ENCODE results near the gene MPDZ. TPM values are rescaled to one million over a fixed set of nuclear protein-coding genes. Genes with fewer than 3 reads are reported as not detected.

MPDZ gene
- total and polyA plus RNA-seq, 4 donors, result 9.5 to 62.7 (median 16.2) TPM

DNA sequence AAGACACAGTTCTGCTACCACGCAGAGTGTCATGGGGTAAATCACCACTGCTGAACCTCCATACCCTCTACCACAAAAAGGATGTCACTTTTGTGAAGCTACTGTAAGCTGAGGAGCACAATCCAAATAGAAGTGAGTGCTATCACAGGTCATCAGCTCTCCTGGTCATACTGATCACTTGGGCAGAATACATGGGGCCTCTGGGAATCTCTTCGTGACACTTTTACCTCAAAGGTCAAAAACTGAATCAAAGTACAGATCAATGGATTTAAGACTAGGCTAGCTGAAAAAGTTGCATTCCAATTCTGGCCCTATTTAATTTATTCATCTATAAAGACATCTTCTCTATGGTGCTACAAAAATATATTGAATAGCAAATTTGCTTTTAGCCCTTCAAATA is 115.5 kb downstream of the MPDZ start:
- Histone ChIP-seq H3K4me3 (no peak overlapping the region), H3K9ac (ENCODE audit: insufficient read depth in 1 of 2, low read length in 2 of 2) (no peak overlapping the region), H3K9me3 (ENCODE audit: control insufficient read depth in 4 of 4, insufficient read depth in 3 of 4, low read length in 3 of 4) (no peaks in the 10 kb centered on the region), H3K27me3 (ENCODE audit: control insufficient read depth in 3 of 3, insufficient read depth in 3 of 3, low read length in 2 of 3) (no peaks in the 10 kb centered on the region), H3K27ac (ENCODE audit: low read depth in 1 of 2, low read length in 1 of 2) (no peak overlapping the region), H3K36me3 (ENCODE audit: control insufficient read depth in 4 of 4, insufficient read depth in 4 of 4, low read length in 4 of 4) (peaks cover 1 to 34% (median 16%) of the 10 kb centered on the region in 4 donors), H3K4me1 (ENCODE audit: control insufficient read depth in 5 of 5, insufficient read depth in 5 of 5, low read length in 5 of 5) (peaks cover 0 to 22% (median 0%) of the 10 kb centered on the region in 5 donors)
- ATAC-seq (ENCODE audit: insufficient read depth, low FRiP score), result no peak
- 94 to 99% methylated on average over 2 of the region's 2 CpGs for WGBS, 2 donors
- TF ChIP-seq, protein P1, sequence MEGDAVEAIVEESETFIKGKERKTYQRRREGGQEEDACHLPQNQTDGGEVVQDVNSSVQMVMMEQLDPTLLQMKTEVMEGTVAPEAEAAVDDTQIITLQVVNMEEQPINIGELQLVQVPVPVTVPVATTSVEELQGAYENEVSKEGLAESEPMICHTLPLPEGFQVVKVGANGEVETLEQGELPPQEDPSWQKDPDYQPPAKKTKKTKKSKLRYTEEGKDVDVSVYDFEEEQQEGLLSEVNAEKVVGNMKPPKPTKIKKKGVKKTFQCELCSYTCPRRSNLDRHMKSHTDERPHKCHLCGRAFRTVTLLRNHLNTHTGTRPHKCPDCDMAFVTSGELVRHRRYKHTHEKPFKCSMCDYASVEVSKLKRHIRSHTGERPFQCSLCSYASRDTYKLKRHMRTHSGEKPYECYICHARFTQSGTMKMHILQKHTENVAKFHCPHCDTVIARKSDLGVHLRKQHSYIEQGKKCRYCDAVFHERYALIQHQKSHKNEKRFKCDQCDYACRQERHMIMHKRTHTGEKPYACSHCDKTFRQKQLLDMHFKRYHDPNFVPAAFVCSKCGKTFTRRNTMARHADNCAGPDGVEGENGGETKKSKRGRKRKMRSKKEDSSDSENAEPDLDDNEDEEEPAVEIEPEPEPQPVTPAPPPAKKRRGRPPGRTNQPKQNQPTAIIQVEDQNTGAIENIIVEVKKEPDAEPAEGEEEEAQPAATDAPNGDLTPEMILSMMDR (IDR thresholded peaks at IDR 0.05; ENCODE audit: control extremely low read depth, extremely low read depth), result no peak
- DNase-seq, result no peak

DNA sequence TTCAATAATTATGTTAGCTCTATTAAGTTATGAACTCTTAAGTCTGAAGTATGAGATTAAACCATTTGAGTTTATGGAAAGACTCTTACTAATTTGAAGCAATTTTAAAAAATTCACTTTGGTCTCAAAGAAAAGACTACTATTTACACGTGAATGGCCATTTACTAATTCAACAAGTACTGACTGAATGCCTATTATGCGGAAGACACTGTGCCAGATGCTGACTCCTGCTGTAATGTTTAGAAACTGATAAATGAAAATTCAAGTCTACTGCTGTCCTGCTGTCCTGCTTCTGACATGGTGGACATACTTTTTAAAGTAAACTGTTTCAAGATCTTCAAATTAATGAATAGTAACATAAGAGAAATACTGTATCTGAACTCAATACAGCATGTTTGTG is 116.2 kb downstream of the MPDZ start:
- Histone ChIP-seq H3K9ac (ENCODE audit: insufficient read depth in 1 of 2, low read length in 2 of 2) (no peak overlapping the region), H3K4me3 (no peak overlapping the region), H3K27me3 (ENCODE audit: control insufficient read depth in 3 of 3, insufficient read depth in 3 of 3, low read length in 2 of 3) (no peaks in the 10 kb centered on the region), H3K4me1 (ENCODE audit: control insufficient read depth in 5 of 5, insufficient read depth in 5 of 5, low read length in 5 of 5) (peaks cover 0 to 22% (median 0%) of the 10 kb centered on the region in 5 donors), H3K36me3 (ENCODE audit: control insufficient read depth in 4 of 4, insufficient read depth in 4 of 4, low read length in 4 of 4) (peaks cover 1 to 33% (median 15%) of the 10 kb centered on the region in 4 donors), H3K9me3 (ENCODE audit: control insufficient read depth in 4 of 4, insufficient read depth in 3 of 4, low read length in 3 of 4) (no peaks in the 10 kb centered on the region), H3K27ac (ENCODE audit: low read depth in 1 of 2, low read length in 1 of 2) (no peak overlapping the region)
- ATAC-seq (ENCODE audit: insufficient read depth, low FRiP score), result no peak
- no peak for DNase-seq
- TF ChIP-seq, protein P1 (IDR thresholded peaks at IDR 0.05; ENCODE audit: control extremely low read depth, extremely low read depth), result no peak
- 86 to 92% methylated on average over 2 of the region's 2 CpGs for WGBS, 2 donors

DNA sequence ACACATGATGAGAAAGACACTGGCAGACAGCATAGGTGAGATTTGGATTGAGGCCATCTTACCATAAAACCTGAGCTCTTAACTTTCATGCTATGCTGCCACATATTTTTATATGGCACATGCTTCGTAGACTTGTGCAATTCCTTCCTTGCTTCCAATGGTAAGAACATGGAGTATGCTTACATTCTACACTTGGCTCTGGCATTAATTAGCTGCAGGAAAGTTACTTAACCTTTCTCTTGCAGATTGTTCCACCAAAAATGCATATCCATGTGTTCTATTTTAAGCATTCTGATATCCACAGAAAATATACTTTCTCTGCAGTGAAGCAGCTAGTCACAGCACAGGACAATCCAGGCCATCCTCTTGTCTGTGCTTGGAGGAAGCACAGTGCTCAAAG is 119.4 kb downstream of the MPDZ start:
- no peak overlapping the region for H3K9ac ChIP-seq (ENCODE audit: insufficient read depth in 1 of 2, low read length in 2 of 2)
- no peak for ATAC-seq (ENCODE audit: insufficient read depth, low FRiP score)
- no peaks in the 10 kb centered on the region for H3K27me3 ChIP-seq (ENCODE audit: control insufficient read depth in 3 of 3, insufficient read depth in 3 of 3, low read length in 2 of 3)
- 75 to 92% methylated on average over 1 of the region's 1 CpG for WGBS, 2 donors
- H3K4me1 ChIP-seq (ENCODE audit: control insufficient read depth in 5 of 5, insufficient read depth in 5 of 5, low read length in 5 of 5), result no peaks in the 10 kb centered on the region
- no peaks in the 10 kb centered on the region for H3K9me3 ChIP-seq (ENCODE audit: control insufficient read depth in 4 of 4, insufficient read depth in 3 of 4, low read length in 3 of 4)
- TF ChIP-seq, protein P1 (IDR thresholded peaks at IDR 0.05; ENCODE audit: control extremely low read depth, extremely low read depth), result no peak
- no peak for DNase-seq
- no peak overlapping the region for H3K4me3 ChIP-seq
- no peak overlapping the region for H3K27ac ChIP-seq (ENCODE audit: low read depth in 1 of 2, low read length in 1 of 2)
- peaks cover 3 to 26% (median 17%) of the 10 kb centered on the region in 4 donors for H3K36me3 ChIP-seq (ENCODE audit: control insufficient read depth in 4 of 4, insufficient read depth in 4 of 4, low read length in 4 of 4)

DNA sequence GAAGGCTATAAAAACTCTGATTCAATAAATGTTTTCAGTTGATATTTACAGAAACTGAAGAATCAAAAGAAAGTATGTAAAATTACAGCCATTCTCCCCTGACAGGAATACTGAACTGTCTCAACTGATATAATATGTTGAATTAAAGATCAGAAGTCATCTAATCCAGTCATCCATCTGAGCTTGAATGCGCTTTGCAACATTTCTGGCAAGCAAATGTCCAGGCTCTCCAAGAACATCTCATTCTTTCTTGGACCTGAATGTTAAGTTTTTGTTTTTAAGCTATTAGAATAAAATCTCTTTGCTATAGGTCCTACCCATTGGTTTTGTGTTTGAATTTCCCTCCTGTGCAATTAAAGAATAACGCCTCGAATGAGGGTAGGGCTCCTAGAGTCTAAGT is 120.5 kb downstream of the MPDZ start:
- Histone ChIP-seq H3K36me3 (ENCODE audit: control insufficient read depth in 4 of 4, insufficient read depth in 4 of 4, low read length in 4 of 4) (peaks cover 4 to 30% (median 17%) of the 10 kb centered on the region in 4 donors), H3K4me3 (no peak overlapping the region), H3K9me3 (ENCODE audit: control insufficient read depth in 4 of 4, insufficient read depth in 3 of 4, low read length in 3 of 4) (no peaks in the 10 kb centered on the region), H3K27me3 (ENCODE audit: control insufficient read depth in 3 of 3, insufficient read depth in 3 of 3, low read length in 2 of 3) (no peaks in the 10 kb centered on the region), H3K4me1 (ENCODE audit: control insufficient read depth in 5 of 5, insufficient read depth in 5 of 5, low read length in 5 of 5) (no peaks in the 10 kb centered on the region), H3K9ac (ENCODE audit: insufficient read depth in 1 of 2, low read length in 2 of 2) (no peak overlapping the region), H3K27ac (ENCODE audit: low read depth in 1 of 2, low read length in 1 of 2) (no peak overlapping the region)
- 72 to 91% methylated on average over 3 of the region's 3 CpGs for WGBS, 2 donors
- TF ChIP-seq, protein P1 (IDR thresholded peaks at IDR 0.05; ENCODE audit: control extremely low read depth, extremely low read depth), result no peak
- no peak for ATAC-seq (ENCODE audit: insufficient read depth, low FRiP score)
- DNase-seq, result no peak

Measured in lung (tissue), 12 donors.